ENCODE measurements around the gene NF2. TPM values are rescaled to one million over a fixed set of nuclear protein-coding genes. Genes with fewer than 3 reads are reported as not detected.
A peak's percentile ranks its signal among the peaks of the same experiment; 100 is the strongest.

The NF2 gene
- total RNA-seq, 1 experiment from 2014 or later, result 113 TPM

DNA sequence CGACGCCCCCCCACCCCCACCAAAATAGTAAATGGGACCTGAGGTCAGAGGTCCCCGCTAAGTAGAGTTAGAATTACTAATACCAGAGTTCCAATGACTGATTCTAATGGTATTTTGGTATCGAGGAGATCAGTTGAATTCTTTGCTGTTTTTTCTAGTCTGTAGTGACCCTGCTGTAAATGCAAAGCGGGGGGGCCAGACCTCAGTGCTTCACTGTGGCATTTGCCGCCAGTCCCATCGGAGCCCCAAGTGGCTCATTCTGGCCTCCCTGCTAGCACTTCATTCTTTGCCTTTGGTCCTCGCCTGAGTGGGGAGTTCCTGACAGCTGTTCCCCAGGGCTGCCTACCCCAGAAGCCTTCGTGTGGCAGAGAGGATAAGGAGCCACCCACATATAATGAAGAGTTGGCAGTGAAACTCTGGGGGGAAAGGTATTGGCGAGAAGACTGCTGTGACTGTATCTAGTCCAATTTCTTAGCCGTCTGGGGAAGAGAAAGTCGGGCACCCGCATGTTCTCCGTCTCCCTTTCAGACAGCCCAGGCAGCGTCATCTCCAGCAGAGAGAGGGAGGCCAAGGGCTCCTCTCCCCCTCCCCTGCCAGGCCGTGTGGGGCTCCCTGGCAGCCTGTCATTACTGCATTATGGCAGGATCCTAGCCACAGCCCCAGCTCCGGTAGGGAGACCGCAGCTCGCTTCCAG, 96.9 kb downstream of the NF2 start:
- Histone ChIP-seq H3K9me2 (replicated peaks; ENCODE audit: low read length) (no peaks in the 10 kb centered on the region), H3K9ac (ENCODE audit: low read length) (peak overlapping the region; percentile 41), H3K9me3 (ENCODE audit: low read length) (no peaks in the 10 kb centered on the region), H3F3A (ENCODE audit: low read length, unreplicated experiment) (no peaks in the 10 kb centered on the region), H3K36me3 (ENCODE audit: low read depth, low read length) (no peaks in the 10 kb centered on the region), H2AFZ (ENCODE audit: low read length) (no peak overlapping the region), H3K27ac (ENCODE audit: low read length) (peak overlapping the region; percentile 89), H3K79me2 (ENCODE audit: low read length) (no peaks in the 10 kb centered on the region), H3K27me3 (ENCODE audit: low read length) (no peaks in the 10 kb centered on the region), H3K4me2 (ENCODE audit: low read length) (peak overlapping the region; percentile 72), H4K20me1 (ENCODE audit: low read length) (no peaks in the 10 kb centered on the region), H3K4me3 (ENCODE audit: low read length) (peak overlapping the region; percentile 29; the same call in 1 of the 2 replicates), H3K4me1 (ENCODE audit: insufficient read depth, low read length) (peaks cover 50% of the 10 kb centered on the region)
- CTCF ChIA-PET, result no interaction called here
- POLR2A ChIA-PET (ENCODE audit: unreplicated experiment), result no interaction called here
- DNase-seq (no peak), ATAC-seq (no peak)
- intact Hi-C loops (cut with micrococcal nuclease), result loop anchor here (2.0 to 10.0 kb wide), 3 partner anchors 66 to 387 kb away; partner anchors contain the start of genes UQCR10 and ZMAT5
- no TSS peak for BruUV-seq (replicated peaks)
- TF ChIP-seq EZH2 (IDR thresholded peaks at IDR 0.05; ENCODE audit: low read length, unreplicated experiment), result no peak
- TF ChIP-seq, protein P1, sequence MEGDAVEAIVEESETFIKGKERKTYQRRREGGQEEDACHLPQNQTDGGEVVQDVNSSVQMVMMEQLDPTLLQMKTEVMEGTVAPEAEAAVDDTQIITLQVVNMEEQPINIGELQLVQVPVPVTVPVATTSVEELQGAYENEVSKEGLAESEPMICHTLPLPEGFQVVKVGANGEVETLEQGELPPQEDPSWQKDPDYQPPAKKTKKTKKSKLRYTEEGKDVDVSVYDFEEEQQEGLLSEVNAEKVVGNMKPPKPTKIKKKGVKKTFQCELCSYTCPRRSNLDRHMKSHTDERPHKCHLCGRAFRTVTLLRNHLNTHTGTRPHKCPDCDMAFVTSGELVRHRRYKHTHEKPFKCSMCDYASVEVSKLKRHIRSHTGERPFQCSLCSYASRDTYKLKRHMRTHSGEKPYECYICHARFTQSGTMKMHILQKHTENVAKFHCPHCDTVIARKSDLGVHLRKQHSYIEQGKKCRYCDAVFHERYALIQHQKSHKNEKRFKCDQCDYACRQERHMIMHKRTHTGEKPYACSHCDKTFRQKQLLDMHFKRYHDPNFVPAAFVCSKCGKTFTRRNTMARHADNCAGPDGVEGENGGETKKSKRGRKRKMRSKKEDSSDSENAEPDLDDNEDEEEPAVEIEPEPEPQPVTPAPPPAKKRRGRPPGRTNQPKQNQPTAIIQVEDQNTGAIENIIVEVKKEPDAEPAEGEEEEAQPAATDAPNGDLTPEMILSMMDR (conservative IDR thresholded peaks at IDR 0.05; ENCODE audit: low read depth, low read length), result no peak
- no peak for TF ChIP-seq EZH2phosphoT487 (IDR thresholded peaks at IDR 0.05; ENCODE audit: borderline replicate concordance, low read length)

DNA sequence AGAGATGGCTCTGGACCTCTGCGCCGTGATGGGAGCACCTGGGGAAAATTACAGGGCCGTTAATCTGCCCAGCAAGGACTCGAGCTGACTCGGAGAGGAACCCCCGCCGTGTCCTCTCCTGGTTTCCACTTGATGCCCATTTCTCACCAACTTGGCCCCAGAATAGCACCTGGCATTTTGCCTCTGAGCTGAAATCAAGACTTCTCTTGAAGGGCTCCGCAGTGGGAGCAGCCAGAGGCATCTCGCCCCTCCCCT, 97.4 kb downstream of the NF2 start:
- DNase-seq, result no peak
- POLR2A ChIA-PET (ENCODE audit: unreplicated experiment), result no interaction called here
- Histone ChIP-seq H3K9me2 (replicated peaks; ENCODE audit: low read length) (no peaks in the 10 kb centered on the region), H3K27me3 (ENCODE audit: low read length) (no peaks in the 10 kb centered on the region), H3K9ac (ENCODE audit: low read length) (peak overlapping the region; percentile 41), H4K20me1 (ENCODE audit: low read length) (no peaks in the 10 kb centered on the region), H3K36me3 (ENCODE audit: low read depth, low read length) (no peaks in the 10 kb centered on the region), H3F3A (ENCODE audit: low read length, unreplicated experiment) (no peaks in the 10 kb centered on the region), H3K4me1 (ENCODE audit: insufficient read depth, low read length) (peaks cover 50% of the 10 kb centered on the region), H2AFZ (ENCODE audit: low read length) (peak overlapping the region; percentile 43; the same call in 1 of the 2 replicates), H3K9me3 (ENCODE audit: low read length) (no peaks in the 10 kb centered on the region), H3K27ac (ENCODE audit: low read length) (peak overlapping the region; percentile 89), H3K4me3 (ENCODE audit: low read length) (peak overlapping the region; percentile 29; the same call in 1 of the 2 replicates), H3K4me2 (ENCODE audit: low read length) (peak overlapping the region; percentile 72), H3K79me2 (ENCODE audit: low read length) (no peaks in the 10 kb centered on the region)
- CTCF ChIA-PET, result interaction anchor here (1.0 to 2.0 kb wide), 2 partner anchors 11 to 388 kb away, joined by 3 to 8 read pairs; no protein-coding TSS in a partner anchor
- intact Hi-C loops (cut with micrococcal nuclease), result loop anchor here (2.0 to 10.0 kb wide), 3 partner anchors 66 to 386 kb away; partner anchors contain the start of genes UQCR10 and ZMAT5
- no peak for ATAC-seq
- TF ChIP-seq EZH2 (IDR thresholded peaks at IDR 0.05; ENCODE audit: low read length, unreplicated experiment), result no peak
- no peak for TF ChIP-seq EZH2phosphoT487 (IDR thresholded peaks at IDR 0.05; ENCODE audit: borderline replicate concordance, low read length)
- TF ChIP-seq, protein P1 (conservative IDR thresholded peaks at IDR 0.05; ENCODE audit: low read depth, low read length), result no peak
- no TSS peak for BruUV-seq (replicated peaks)
